ENCODE results near the gene PSMB3.

- TF ChIP-seq SIN3A (IDR thresholded peaks at IDR 0.05; ENCODE audit: borderline replicate concordance, insufficient read depth, low read length) (no peak), POLR2AphosphoS5 (IDR thresholded peaks at IDR 0.05; ENCODE audit: low read depth, low read length) (no peak), REST (IDR thresholded peaks at IDR 0.05; ENCODE audit: insufficient read depth in 1 of 2, low read depth in 2 of 2, low read length in 2 of 2) (no peak), TAF1 (IDR thresholded peaks at IDR 0.05; ENCODE audit: borderline replicate concordance, insufficient read depth, low read length) (no peak)
Measured at GRCh38 chr17:38709104-38709820, 43.3 kb upstream of the PSMB3 start.

Data from PFSK-1 (cell line).